GM18861 (cell line): Measurements from ENCODE around the gene GRAMD1A.
A peak's percentile ranks its signal among the peaks of the same experiment; 100 is the strongest.
"Not testable (repeated sequence)": the region's sequence is repeated elsewhere in the genome, so short reads cannot be mapped to it uniquely, and the experiment has no call there.

ENCODE experiments used
- ATAC-seq: cut with Tn5 transposase; IDR thresholded peaks from one replicate; pipeline ENCODE4 v1.9.1; 2021; ENCODE audit not compliant: unreplicated experiment

Gene GRAMD1A

DNA sequence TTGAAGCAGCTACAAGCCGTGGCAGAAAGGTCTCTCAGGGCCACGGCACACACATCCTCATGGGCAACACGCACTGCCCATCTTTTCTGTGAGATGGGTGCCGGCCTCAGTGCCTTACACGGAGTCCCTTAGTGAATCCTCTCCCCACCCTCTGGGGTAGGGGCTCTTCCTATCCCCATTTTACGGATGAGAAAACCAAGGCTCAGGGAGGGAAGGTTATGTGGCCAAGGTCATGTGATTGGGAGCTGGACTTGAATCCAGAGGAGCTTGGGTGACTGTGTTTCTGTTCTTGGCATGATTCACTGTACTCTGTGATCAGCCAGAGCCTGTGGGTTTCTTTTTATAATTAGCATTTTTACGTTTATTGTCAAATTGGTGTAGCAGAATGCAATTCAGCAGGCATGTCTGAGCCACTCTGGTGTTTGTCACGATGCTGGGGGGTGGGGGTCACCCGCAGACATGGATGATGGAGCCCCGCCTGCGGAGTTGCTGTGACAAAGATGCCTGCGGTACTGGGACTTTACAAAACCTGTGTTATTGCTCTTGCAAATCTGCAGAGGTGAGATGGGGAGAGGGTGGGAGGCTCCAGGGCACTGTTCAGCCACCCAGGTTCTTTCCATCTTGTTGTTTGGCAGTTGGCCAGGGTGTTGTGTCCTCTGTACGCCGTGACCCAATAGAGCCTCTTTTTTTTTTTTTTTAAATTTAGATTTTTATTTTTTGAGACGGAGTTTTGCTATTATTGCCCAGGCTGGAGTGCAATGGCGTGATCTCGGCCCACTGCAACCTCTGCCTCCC is 34.7 kb downstream of the GRAMD1A start:
- ATAC-seq, result no peak

DNA sequence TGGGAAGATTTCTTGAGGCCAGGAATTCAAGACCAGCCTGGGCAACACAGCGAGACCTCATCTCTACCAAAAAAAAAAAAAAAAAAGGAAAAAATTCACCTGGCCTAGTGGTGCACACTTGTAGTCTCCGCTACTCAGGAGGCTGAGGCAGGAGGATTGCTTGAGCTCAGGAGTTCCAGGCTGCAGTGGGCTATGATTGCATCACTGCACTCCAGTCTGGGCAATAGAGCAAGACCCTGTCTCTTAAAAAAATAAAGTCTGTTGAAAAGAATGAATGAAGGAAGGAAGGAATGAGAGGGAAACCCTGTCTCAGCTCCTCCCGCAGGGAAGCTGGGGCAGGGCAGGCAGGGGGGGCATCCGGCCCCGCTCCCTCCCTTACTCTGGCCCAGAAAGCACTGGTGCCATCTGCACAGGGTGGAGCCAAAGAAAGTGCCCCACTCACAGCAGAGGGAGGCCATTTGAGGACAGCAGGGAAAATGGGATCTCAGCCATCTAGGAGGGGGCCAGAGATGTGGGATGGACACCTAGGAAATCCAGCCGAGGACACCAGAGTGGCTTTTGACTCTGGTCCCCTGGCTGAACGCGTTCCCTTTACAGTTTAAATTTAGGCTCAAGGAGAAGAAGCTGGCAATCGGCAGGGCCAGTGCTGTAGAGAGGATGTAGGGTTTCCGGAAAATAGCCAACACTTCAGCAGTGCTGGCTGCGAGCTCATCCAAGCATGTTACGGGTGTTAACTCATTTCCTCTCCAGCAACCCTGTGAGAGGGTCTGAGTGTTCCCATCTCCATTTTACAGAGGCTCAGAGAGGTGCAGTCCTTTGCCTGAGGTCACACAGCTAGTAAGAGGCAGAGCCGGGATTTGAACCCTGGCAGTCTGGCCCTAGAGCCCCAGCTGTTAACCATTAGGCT is 37.8 kb downstream of the GRAMD1A start:
- ATAC-seq, result no peak

- no peak for ATAC-seq
Observed at GRCh38 chr19:35038623-35039512, 38.7 kb downstream of the GRAMD1A start.

DNA sequence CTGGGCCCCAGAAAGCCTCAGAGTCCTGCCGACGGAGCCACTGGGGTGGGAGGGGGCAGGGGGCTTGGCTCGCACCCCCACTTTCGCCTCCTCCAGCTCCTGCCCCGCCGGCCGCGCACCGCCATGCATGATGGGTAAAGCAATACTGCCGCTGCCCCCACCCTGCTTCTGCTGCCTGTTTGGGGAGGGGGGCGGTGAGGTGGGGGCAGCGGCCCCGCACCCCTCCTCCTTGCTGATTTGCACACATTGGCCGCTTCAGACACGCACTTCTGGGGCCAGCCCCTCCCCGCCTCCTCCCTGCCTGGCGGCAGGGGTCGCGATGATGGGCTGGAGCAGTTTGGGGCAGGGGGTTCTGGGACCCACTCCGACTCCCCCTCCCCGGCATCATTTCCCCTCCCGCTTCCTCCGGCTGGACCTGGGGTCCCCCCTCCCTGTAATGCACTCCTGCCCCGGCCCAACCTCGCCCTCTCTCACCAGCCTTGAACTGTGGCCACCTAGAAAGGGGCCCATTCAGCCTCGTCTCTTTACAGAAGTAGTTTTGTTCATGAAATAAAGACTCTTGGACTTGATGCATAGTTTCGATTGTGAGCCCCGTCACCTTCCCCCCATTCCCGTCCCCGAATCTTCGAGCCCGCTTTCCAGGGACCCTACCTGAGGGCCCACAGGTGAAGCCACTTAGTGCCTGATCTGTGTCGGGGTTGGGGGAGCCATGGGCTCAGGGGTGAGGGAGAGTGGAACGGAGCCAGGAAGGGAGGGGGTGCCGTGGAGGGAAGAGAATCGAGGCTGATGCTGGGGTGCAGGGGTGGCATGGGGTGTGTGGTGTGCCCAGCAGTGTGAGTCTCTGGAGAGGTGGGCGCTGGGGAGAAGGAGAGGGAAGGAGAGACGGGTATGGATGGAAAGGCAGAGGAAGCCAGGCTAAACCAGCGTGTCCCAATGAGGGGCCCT is 40.0 kb downstream of the GRAMD1A start:
- no peak for ATAC-seq

GRCh38 chr19:35040826-35041547 is 40.9 kb downstream of the GRAMD1A start:
- no peak for ATAC-seq

DNA sequence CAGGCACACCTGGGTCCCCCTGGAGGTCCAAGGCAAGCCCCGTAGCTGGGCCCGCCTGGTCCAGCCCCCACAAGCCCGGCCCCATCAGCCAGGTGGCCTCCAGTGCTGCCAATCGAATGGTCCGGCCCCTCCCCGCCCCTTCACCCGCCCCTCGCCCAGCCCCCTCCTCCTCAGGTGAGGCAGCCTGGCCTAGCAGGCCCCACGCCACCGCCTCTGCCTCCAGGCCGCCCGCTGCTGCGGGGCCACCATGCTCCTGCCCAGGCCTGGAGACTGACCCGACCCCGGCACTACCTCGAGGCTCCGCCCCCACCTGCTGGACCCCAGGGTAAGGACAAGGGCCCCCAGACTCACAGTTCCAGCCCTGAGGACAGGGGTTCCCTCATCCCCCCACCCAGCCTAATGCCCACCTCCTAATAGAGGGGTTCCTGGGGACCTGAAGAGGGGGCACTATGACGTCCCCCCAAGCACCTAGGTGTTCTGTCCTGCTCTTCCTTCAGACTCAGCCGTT is 41.5 kb downstream of the GRAMD1A start, which contains the start of gene HPN:
HPN (plus strand) TSS at position 174 of the 508 bp plus-strand sequence. CDS start 786 bp downstream, outside the sequence.
- ATAC-seq, result no peak

DNA sequence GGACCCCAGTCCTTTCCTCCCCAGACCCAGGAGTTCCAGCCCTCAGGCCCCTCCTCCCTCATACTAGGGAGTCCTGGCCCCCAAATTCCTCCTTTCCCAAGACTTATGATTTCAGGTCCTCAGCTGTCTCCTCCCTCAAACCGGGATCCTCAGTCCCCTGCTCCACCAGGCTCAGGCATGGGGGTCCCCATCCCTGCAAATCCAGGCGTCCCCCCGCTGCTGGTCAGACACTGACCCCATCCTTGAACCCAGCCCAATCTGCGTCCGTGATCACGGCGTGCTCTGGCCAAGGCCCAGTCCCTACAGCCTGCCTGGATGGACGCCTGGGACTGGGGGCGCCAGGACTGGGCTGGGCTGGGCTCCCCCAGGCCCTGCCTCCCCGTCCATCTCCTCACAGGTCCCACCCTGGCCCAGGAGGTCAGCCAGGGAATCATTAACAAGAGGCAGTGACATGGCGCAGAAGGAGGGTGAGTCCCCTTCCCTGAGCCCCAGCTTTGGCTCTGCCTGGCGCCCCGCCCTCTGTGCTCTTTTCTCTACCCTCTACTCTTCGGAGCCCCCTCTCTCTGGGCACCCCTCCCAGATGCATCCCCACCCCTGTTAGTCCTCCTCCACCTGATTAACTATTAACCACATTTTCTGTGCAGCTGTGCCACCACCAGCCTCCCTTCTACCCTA is 42.1 kb downstream of the GRAMD1A start:
- ATAC-seq, result no peak

DNA sequence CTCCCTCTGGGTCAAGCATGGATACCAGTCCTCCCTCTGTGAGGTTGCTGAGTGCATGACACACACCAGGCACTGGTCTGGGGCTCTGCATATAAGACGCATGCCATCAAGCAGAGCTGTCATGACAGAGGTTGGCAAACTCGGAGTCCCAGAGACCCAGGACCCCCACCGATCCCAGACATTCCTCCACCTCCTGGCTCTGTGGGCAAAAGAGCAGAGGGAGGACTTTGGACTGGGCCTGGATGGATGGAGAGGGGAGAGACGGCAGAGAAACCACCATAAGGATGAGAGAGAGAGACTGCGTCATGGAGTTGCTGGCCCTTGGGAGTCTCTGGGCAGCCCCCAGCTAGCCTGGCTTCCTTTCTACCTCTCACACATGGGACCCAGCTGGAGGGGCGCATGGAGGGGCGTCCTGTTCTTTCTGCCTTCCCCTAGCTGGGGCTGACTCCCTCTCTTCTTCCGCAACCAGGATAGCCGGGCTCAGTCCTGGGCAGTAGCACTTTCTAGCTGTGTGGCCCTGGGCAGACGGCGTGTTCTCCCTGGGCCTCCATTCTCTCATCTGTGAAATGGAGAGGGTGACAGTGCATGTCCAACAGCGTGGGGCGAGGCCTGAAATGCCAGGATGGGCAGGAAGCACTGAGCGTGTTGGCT is 43.0 kb downstream of the GRAMD1A start:
- no peak for ATAC-seq

DNA sequence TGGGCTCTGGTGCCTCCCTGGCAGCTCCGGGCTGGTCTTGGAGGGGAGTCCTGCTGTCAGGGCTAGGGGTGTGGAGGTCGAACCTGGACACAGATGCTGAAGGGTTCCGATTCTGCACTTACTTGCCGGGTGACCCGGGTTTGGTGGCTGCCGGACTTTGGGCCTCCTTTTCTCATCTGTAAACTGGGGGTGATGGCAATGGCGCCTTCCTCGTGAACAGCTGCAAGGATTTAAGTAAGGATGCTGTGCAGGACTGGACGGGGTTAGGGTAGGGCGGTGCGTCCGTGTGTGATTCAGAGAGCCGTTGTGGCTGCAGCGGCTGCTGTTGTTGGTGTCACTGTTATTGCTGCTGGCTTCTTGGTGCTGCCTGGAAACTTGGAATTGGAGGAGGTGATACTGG is 43.8 kb downstream of the GRAMD1A start:
- ATAC-seq, result no peak

GRCh38 chr19:35044317-35045117 is 44.4 kb downstream of the GRAMD1A start:
- no peak for ATAC-seq

DNA sequence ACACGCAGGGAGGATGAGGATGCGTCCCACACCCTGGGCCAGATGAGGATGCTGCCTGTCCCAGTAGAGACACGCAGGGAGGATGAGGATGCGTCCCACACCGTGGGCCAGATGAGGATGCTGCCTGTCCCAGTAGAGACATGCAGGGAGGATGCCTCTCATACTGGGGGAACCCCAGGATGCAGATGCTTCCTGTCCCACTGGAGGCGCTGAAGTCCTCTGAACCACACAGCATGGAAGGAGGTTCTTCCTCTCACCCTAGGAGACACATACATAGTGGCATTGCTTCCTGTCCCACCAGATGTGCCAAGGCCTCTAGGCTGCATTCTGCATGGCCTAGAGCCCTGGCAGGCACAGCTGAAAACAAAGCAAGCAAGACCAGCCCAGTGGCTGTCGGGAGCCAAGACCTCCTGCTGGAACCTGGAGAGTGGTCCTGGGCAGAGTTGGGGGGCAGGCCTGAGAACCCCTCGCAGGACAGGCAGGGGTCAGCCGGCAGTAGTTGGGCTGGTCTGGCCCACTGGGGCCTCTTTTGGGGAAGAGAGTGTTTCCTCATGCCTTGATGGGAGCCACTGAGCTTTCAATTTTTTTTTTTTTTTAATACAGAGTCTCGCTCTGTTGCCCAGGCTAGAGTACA is 45.7 kb downstream of the GRAMD1A start:
- peak; percentile 76 for ATAC-seq

DNA sequence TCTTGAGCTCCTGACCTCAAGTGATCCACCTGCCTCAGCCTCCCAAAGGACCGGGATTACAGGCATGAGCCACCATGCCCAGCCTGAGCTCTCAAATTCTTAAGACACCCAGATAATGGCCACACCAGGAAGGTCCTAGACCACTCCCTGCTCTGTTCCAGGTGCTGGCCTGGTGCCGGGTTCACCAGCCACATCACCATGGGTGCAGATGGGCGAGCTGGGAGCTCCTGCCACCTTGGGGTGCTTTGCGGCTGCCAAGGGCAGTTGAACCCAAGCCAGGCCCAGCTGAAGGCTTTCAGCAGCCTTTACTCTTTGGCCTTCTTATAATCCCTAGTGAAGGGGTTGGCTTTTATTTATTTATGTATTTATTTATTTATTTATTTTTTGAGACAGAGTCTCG is 46.3 kb downstream of the GRAMD1A start:
- no peak for ATAC-seq

- ATAC-seq, result no peak
Observed at GRCh38 chr19:35048911-35049411, 48.8 kb downstream of the GRAMD1A start.

GRCh38 chr19:35049456-35049855 is 49.3 kb downstream of the GRAMD1A start:
- no peak for ATAC-seq

- ATAC-seq, result not testable (repeated sequence)
Observed at GRCh38 chr19:35050662-35051061, 50.5 kb downstream of the GRAMD1A start.

DNA sequence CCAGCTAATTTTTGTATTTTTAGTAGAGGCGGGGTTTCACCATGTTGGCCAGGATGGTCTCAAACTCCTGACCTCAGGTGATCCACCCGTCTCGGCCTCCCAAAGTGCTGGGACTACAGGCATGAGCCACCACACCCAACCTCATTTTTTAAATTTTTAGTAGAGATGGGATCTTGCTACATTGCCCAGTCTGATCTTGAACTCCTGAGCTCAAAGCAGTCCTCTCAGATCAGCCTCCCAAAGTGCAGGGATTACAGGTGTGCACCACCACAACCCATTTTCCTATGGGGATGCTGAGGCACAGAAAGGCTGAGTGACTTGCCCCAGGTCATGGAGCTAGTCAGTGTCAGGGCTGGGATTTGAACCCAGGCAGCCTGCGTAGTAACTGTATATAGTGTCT is 51.1 kb downstream of the GRAMD1A start:
- not testable (repeated sequence) for ATAC-seq
